ENCODE data around the gene HTR3D.

DNA sequence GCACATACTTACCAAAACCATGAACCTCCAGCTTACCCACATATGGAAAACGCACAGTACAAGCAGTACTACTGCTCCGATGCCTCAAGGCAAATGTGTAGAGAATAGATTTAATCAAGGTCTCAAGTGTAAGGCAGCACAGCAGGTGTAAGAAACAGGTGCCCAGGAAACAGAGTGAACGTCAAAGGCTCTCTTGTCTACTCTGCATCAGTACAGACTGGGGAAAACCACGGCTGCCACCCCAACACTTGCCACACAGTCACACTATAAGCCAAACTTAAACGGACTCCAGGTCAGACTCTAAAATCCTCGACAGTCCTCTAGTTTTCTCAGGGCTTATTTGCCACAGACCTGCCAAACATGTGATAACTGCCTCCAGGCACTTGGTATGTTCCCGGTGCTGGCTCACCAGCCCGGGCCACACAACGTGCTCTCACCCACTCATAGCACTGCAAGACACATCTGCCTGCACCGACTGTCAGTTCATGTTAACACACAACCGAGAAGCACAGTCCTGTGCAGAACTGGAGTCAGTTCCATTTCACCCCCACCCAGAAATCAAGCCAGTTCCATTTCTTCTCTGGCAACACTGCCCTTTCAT, 44.4 kb upstream of the HTR3D start:
- TF ChIP-seq, protein P1, sequence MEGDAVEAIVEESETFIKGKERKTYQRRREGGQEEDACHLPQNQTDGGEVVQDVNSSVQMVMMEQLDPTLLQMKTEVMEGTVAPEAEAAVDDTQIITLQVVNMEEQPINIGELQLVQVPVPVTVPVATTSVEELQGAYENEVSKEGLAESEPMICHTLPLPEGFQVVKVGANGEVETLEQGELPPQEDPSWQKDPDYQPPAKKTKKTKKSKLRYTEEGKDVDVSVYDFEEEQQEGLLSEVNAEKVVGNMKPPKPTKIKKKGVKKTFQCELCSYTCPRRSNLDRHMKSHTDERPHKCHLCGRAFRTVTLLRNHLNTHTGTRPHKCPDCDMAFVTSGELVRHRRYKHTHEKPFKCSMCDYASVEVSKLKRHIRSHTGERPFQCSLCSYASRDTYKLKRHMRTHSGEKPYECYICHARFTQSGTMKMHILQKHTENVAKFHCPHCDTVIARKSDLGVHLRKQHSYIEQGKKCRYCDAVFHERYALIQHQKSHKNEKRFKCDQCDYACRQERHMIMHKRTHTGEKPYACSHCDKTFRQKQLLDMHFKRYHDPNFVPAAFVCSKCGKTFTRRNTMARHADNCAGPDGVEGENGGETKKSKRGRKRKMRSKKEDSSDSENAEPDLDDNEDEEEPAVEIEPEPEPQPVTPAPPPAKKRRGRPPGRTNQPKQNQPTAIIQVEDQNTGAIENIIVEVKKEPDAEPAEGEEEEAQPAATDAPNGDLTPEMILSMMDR (IDR thresholded peaks at IDR 0.05) = no peak
- no peak for TF ChIP-seq POLR2A (IDR thresholded peaks at IDR 0.05)
